Effector memory CD4-positive, alpha-beta T cell (primary cell): ENCODE data around the gene ABLIM2.

Experiments used
- DNase-seq, 3 donors: peaks; one replicate each; pipeline ENCODE4 v3.0.0-alpha.2; 2020
- H3K27ac ChIP-seq: 2 replicates; pipeline ENCODE4 v1.7.0; 2013; ENCODE audit warnings: mild to moderate bottlenecking, low read length, moderate library complexity; ENCODE audit not compliant: insufficient read depth, poor library complexity, severe bottlenecking
- H3K27me3 ChIP-seq: replicated peaks from 2 replicates; pipeline ENCODE4 v1.7.0; 2013; ENCODE audit warnings: mild to moderate bottlenecking, low read length; ENCODE audit not compliant: insufficient read depth, control insufficient read depth, poor library complexity, severe bottlenecking
- H3K36me3 ChIP-seq: 2 replicates; pipeline ENCODE4 v1.7.0; 2013; ENCODE audit warnings: mild to moderate bottlenecking, low read length, moderate library complexity; ENCODE audit not compliant: control insufficient read depth, insufficient read depth
- H3K4me1 ChIP-seq: 2 replicates; pipeline ENCODE4 v1.7.0; 2013; ENCODE audit warnings: low read length, mild to moderate bottlenecking; ENCODE audit not compliant: control insufficient read depth, insufficient read depth, poor library complexity, severe bottlenecking
- H3K4me3 ChIP-seq: 2 replicates; pipeline ENCODE4 v1.7.0; 2013; ENCODE audit warnings: low read length, low read depth, mild to moderate bottlenecking; ENCODE audit not compliant: insufficient read depth, poor library complexity, severe bottlenecking
- H3K9me3 ChIP-seq: 2 replicates; pipeline ENCODE4 v1.7.0; 2013; ENCODE audit warnings: mild to moderate bottlenecking, low read length, moderate library complexity; ENCODE audit not compliant: control insufficient read depth

ABLIM2 gene

DNA sequence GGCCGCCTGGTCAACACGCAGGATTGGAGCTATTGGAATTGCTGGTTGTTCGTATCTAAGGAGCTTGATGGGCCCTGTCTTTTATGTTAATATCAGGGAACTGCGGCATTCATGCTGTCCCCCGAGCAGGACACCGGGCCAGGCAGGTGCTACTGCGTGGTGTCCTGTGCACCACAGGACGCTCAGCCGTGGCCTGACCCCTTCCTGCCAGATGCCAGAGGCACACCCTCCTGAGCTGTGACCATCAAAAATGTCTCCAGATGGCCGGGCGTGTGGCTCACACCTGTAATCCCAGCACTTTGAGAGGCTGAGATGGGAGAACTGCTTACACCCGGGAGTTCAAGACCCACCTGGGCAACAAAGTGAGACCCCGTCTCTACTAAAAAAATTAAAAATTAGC is 32.1 kb downstream of the ABLIM2 start:
- Histone ChIP-seq H3K27me3 (no peaks in the 10 kb centered on the region), H3K4me1 (no peaks in the 10 kb centered on the region), H3K27ac (no peak overlapping the region), H3K4me3 (no peak overlapping the region), H3K9me3 (no peaks in the 10 kb centered on the region), H3K36me3 (no peaks in the 10 kb centered on the region)
- DNase-seq, result no peak

DNA sequence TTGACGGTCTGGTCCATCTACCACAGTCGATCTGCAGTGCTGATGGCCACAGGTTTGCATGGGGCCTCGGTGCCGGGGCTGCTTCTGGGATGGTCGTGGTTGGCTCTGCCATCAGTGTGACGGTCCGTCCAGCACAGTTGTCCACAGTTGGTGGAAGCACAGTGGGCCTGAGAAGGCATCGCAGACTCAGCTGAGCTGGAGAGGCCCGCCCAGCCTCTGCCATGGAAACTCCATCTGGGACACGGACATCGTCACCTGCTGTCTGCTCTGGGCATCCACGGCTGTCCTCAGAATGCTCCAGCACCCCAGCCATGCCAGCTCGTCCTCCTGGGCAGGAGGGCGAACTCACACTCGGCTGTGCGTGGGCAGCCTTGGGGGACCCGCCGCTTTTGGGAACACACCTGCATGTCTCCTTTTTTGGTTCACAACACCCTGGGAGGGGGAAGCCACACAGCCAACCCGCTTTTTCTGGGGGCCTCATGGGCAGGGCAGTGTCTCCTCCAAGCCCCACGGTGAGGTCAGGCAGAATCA is 33.0 kb downstream of the ABLIM2 start:
- H3K27me3 ChIP-seq, result no peaks in the 10 kb centered on the region
- H3K36me3 ChIP-seq, result no peaks in the 10 kb centered on the region
- H3K9me3 ChIP-seq, result no peaks in the 10 kb centered on the region
- no peaks in the 10 kb centered on the region for H3K4me1 ChIP-seq
- H3K27ac ChIP-seq, result no peak overlapping the region
- H3K4me3 ChIP-seq, result no peak overlapping the region
- DNase-seq, result no peak

GRCh38 chr4:8123870-8124269 is 34.7 kb downstream of the ABLIM2 start:
- Histone ChIP-seq H3K36me3 (no peaks in the 10 kb centered on the region), H3K4me1 (no peaks in the 10 kb centered on the region), H3K27me3 (no peaks in the 10 kb centered on the region), H3K9me3 (no peaks in the 10 kb centered on the region), H3K4me3 (no peak overlapping the region), H3K27ac (no peak overlapping the region)
- DNase-seq, result no peak

DNA sequence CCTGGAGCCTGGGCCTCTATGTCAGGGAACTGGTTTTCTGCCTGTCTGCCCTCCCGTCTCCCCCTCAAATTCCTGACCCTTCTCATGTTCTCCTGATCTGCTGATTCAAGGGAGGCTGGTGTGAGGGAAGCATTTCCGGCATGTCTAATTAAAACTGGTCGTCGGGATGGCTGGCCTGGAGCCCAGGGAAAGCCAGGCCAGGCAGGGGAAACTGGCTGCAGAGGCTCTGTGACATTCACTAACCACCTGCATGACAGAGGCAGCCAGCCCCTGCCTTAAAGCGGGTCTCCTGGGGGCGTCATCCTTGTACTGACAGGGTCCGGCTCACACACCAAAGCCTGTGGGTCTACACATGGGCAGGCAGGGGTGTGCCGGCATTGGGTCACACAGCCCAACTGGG is 35.2 kb downstream of the ABLIM2 start:
- DNase-seq, result no peak
- Histone ChIP-seq H3K4me1 (no peaks in the 10 kb centered on the region), H3K36me3 (no peaks in the 10 kb centered on the region), H3K4me3 (no peak overlapping the region), H3K27ac (no peak overlapping the region), H3K27me3 (no peaks in the 10 kb centered on the region), H3K9me3 (no peaks in the 10 kb centered on the region)

DNA sequence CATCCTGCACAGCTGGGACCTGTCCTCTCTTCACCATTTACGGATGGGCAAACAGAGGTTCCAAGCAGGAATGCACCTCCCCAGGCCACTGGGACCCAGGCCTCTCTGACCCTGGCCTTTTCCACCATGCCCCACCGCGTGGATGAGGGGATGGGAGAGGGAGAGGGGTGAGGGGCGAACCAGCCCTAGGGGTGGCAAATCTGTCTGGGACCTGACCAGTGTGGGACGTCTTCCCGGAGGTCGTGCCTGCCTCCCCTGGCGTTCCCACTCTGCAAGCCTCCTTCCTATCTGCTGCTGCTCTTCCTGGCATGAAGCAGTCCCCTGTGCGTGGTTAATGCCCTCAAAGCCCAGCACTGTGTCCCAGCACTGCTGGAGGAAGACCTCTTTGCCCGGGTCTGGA is 35.9 kb downstream of the ABLIM2 start:
- H3K4me1 ChIP-seq, result no peaks in the 10 kb centered on the region
- DNase-seq, result no peak
- no peaks in the 10 kb centered on the region for H3K9me3 ChIP-seq
- no peak overlapping the region for H3K4me3 ChIP-seq
- H3K36me3 ChIP-seq, result no peaks in the 10 kb centered on the region
- H3K27me3 ChIP-seq, result no peaks in the 10 kb centered on the region
- no peak overlapping the region for H3K27ac ChIP-seq

DNA sequence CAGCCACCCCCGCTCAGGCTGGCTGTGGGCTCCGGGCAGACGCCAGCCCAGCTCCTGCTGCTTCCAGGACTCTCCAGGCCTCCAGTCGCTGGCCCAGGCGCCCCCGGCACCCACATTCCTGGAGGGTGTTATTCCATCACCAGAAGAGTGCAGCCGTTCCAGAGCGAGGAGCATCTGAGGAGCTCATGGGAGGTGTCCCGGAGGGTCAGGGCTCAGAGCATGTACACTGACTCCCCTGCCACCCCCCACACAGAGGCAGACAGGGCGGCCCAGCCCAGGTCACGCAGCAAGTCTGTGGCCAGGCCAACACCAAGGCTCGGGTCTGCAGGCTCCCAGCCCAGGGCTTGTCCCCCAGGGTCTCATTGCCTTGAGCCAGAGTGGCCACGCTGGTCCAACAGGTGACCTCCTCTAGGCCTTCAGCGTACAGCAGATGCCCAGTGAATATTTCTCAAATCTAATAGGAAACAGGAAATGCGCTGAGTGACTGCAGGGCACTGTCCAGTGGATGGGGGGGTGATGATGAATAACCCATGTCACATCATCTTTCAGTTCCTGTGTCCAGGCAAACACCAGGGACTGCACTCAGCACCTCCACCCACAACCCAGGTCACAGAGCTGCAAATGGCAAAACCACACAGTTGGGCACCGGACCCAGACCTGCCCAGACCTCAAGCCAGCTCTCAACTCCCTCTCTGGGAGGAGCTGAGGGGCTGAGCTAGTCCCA is 37.2 kb downstream of the ABLIM2 start:
- no peak for DNase-seq
- no peaks in the 10 kb centered on the region for H3K27me3 ChIP-seq
- H3K4me1 ChIP-seq, result no peaks in the 10 kb centered on the region
- no peak overlapping the region for H3K27ac ChIP-seq
- no peaks in the 10 kb centered on the region for H3K36me3 ChIP-seq
- H3K9me3 ChIP-seq, result no peaks in the 10 kb centered on the region
- H3K4me3 ChIP-seq, result no peak overlapping the region

GRCh38 chr4:8120501-8120900 is 38.1 kb downstream of the ABLIM2 start:
- H3K36me3 ChIP-seq, result no peaks in the 10 kb centered on the region
- no peaks in the 10 kb centered on the region for H3K9me3 ChIP-seq
- H3K4me3 ChIP-seq, result no peak overlapping the region
- no peaks in the 10 kb centered on the region for H3K4me1 ChIP-seq
- no peaks in the 10 kb centered on the region for H3K27me3 ChIP-seq
- no peak for DNase-seq
- no peak overlapping the region for H3K27ac ChIP-seq

DNA sequence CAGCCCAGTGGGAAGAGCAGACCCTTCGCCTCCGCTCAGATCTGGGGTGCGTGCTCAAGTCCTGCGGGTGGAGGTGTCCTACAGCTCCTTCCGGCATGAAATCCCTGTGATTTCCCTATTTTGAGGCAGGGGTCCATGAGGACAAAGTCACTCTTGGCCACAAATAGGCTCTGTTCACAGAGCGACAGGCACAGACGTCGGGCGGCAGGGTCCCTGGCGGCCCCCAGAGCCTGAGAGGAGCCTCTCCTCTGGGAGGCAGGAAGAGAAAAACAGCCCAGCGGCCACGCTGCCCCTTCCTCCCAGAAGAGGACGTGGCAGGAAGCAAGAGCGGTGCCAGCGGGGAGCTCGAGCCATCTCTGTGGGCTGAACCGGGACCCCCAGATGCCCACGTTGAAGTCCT is 38.7 kb downstream of the ABLIM2 start:
- H3K27ac ChIP-seq, result no peak overlapping the region
- H3K4me3 ChIP-seq, result no peak overlapping the region
- no peak for DNase-seq
- H3K27me3 ChIP-seq, result no peaks in the 10 kb centered on the region
- no peaks in the 10 kb centered on the region for H3K9me3 ChIP-seq
- H3K4me1 ChIP-seq, result no peaks in the 10 kb centered on the region
- no peaks in the 10 kb centered on the region for H3K36me3 ChIP-seq

- Histone ChIP-seq H3K4me3 (no peak overlapping the region), H3K36me3 (no peaks in the 10 kb centered on the region), H3K9me3 (no peaks in the 10 kb centered on the region), H3K4me1 (no peaks in the 10 kb centered on the region), H3K27me3 (no peaks in the 10 kb centered on the region), H3K27ac (no peak overlapping the region)
- DNase-seq, result no peak
Observed at GRCh38 chr4:8118531-8118930, 40.1 kb downstream of the ABLIM2 start.

- H3K27me3 ChIP-seq, result no peaks in the 10 kb centered on the region
- no peak overlapping the region for H3K27ac ChIP-seq
- no peaks in the 10 kb centered on the region for H3K4me1 ChIP-seq
- no peak overlapping the region for H3K4me3 ChIP-seq
- H3K36me3 ChIP-seq, result no peaks in the 10 kb centered on the region
- DNase-seq, result no peak
- no peaks in the 10 kb centered on the region for H3K9me3 ChIP-seq
Observed at GRCh38 chr4:8118035-8118434, 40.6 kb downstream of the ABLIM2 start.
